ENCODE measurements around the gene COQ9.
A peak's percentile ranks its signal among the peaks of the same experiment; 100 is the strongest.
"Not testable (repeated sequence)": the region's sequence is repeated elsewhere in the genome, so short reads cannot be mapped to it uniquely, and the experiment has no call there.

Gene COQ9

DNA sequence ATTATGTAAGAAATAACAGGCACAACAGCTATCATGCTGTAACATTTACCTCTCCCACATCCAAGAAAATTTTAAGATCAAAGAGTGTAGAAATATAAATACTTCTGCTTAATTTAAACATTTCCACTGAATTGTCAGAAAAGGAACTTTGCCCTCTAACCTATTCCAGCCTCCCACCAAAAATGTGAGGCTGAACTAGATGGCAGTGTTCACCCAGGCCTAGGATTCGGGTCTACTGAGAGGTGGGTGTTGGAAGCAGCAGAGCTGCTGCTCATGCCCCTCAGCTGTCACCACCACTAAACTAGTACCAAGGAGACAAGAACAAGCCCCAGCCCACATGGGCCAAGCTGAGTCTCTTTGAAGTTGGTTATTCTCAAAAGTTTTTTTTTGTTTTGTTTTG lies 11.4 kb upstream of the COQ9 start:
- TF ChIP-seq, protein P1, sequence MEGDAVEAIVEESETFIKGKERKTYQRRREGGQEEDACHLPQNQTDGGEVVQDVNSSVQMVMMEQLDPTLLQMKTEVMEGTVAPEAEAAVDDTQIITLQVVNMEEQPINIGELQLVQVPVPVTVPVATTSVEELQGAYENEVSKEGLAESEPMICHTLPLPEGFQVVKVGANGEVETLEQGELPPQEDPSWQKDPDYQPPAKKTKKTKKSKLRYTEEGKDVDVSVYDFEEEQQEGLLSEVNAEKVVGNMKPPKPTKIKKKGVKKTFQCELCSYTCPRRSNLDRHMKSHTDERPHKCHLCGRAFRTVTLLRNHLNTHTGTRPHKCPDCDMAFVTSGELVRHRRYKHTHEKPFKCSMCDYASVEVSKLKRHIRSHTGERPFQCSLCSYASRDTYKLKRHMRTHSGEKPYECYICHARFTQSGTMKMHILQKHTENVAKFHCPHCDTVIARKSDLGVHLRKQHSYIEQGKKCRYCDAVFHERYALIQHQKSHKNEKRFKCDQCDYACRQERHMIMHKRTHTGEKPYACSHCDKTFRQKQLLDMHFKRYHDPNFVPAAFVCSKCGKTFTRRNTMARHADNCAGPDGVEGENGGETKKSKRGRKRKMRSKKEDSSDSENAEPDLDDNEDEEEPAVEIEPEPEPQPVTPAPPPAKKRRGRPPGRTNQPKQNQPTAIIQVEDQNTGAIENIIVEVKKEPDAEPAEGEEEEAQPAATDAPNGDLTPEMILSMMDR (IDR thresholded peaks at IDR 0.05; ENCODE audit: low read depth, low read length) = no peak
- no peak for DNase-seq (ENCODE audit: low read depth in 2 of 2)
- H3K4me3 ChIP-seq (replicated peaks in 1 of 2; ENCODE audit: low read depth in 2 of 2, low read length in 2 of 2) = no peak overlapping the region

DNA sequence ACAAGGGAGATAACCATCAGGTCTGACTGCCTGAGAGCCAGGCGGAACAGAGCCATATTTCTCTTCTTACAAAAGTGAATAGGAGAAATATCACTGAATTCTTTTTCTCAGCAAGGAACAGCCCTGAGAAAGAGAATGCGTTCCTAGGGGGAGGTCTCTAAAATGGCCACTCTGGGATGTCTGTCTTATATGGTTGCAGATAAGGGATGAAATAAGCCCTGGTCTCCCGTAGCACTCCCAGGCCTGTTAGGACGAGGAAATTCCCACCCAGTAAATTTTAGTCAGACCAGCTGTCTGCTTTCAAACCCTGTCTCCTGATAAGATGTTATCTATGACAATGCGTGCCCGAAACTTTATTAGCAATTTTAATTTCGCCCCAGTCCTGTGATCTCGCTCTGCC lies 7.3 kb upstream of the COQ9 start:
- H3K4me3 ChIP-seq (replicated peaks in 1 of 2; ENCODE audit: low read depth in 2 of 2, low read length in 2 of 2) = not testable (repeated sequence)

DNA sequence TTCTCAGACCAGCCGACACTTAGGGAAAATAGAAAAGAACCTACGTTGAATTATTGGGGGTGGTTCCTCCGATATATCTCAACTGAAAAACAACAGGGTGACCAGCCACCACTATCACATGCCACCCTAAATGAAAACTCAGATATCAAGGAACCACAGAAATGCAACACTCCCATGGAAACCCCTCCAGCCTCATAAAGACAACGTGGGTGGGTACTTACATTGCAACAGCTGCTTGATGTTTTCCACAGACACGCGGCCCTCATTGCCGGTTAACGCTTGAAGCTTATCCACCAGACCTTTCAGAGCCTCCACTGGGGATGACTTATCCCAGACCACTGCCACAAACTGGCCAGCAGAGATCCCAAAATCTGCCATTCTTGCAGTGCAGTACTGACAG lies 6.7 kb upstream of the COQ9 start:
- H3K4me3 ChIP-seq (replicated peaks in 1 of 2; ENCODE audit: low read depth in 2 of 2, low read length in 2 of 2); DNase-seq (ENCODE audit: low read depth in 2 of 2): not testable (repeated sequence)

More for the DNA sequence above, 7.3 kb upstream of the COQ9 start:
- not testable (repeated sequence) for DNase-seq (ENCODE audit: low read depth in 2 of 2)

DNA sequence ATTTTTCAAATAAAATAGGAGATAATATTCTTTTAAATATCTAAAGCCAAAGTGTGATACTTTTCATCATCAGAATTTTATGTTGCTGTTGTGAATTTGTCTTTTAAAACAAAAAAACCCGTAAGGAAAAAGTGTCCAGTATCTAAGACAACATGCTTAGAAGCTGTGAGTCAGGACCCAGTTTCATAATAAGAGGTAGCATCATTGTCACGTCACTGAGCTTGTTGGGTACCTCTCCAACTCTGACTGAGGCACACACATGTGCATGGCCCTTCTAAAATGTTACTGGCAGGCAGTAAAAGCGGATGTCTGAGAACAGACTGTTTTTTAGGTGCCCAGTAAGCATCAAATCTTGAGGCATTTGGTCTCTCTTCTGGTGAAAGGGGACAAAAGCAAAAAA lies 2.6 kb upstream of the COQ9 start:
- DNase-seq (ENCODE audit: low read depth in 2 of 2) = peak; percentile 40 to 72
- H3K4me3 ChIP-seq (replicated peaks in 1 of 2; ENCODE audit: low read depth in 2 of 2, low read length in 2 of 2) = no peak overlapping the region
- TF ChIP-seq, protein P1 (IDR thresholded peaks at IDR 0.05; ENCODE audit: low read depth, low read length) = no peak

DNA sequence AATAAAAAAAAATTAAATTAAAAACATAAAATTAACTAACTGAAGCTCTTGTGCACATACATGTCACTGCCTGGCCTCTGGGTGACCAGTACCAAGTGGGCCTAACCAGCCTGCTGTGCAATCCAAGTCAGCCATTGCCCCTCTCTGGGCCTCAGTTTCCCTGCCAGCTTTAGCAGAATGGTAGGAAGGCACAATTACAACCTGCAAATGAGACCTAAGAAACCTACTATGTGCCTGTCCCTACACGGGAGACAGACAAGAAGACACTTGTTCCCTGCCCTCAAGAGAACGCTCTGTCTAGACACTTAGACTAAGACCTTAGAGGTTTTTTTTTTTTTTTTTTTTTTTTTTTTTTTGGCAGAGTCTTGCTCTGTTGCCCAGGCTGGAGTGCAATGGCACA lies 1.8 kb upstream of the COQ9 start:
- TF ChIP-seq, protein P1 (IDR thresholded peaks at IDR 0.05; ENCODE audit: low read depth, low read length) = no peak
- H3K4me3 ChIP-seq (replicated peaks in 1 of 2; ENCODE audit: low read depth in 2 of 2, low read length in 2 of 2) = no peak overlapping the region
- no peak for DNase-seq (ENCODE audit: low read depth in 2 of 2)

DNA sequence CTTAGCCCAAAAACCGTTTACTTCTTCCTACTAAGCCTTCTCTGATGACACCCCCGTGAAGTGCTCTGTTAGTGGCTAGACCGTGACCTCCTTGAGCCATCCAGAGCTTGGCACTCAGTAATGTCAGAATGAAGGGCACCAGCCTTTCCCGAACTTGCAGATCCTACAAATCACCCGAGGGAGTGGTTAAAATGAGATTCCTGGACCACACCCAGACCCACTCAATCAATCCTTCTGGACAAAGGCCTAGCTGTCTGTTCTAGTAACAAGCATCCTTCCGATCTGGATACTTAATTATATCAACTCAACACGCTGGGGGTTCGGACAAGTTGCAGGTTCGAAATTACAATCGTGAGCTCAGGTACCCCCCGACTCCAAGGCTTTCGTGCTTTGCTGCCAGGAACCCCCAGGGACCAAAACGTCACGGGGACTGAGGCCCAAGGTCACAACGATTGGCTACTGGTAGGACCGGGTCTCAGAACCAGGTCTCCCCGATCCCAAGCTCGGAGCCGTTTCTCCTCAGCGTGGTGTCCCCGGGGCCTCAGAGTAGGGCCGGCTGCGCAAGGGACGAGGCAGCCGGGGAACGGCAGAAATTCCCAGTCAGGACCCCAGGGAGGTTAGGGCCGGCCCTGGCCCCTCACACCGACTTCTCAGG lies 621 bp upstream of the COQ9 start:
- peak overlapping the region; percentile 93 to 95 for H3K4me3 ChIP-seq (replicated peaks in 1 of 2; ENCODE audit: low read depth in 2 of 2, low read length in 2 of 2)
- DNase-seq (ENCODE audit: low read depth in 2 of 2) = peak; percentile 41 to 48
- TF ChIP-seq, protein P1 (IDR thresholded peaks at IDR 0.05; ENCODE audit: low read depth, low read length) = no peak

GRCh38 chr16:57452021-57452420 lies 4.7 kb downstream of the COQ9 start:
- DNase-seq (ENCODE audit: low read depth in 2 of 2) = no peak
- TF ChIP-seq, protein P1 (IDR thresholded peaks at IDR 0.05; ENCODE audit: low read depth, low read length) = no peak
- H3K4me3 ChIP-seq (replicated peaks in 1 of 2; ENCODE audit: low read depth in 2 of 2, low read length in 2 of 2) = no peak overlapping the region

Measured in cardiac fibroblast (primary cell).